ENCODE data around the gene CACNA1B. TPM values are rescaled to one million over a fixed set of nuclear protein-coding genes. Genes with fewer than 3 reads are reported as not detected.

Gene CACNA1B
- total RNA-seq, 1 experiment from 2014 or later: 1.7 TPM

GRCh38 chr9:138050472-138051330 lies 173.1 kb downstream of the CACNA1B start (continued):
- TF ChIP-seq, protein P1, sequence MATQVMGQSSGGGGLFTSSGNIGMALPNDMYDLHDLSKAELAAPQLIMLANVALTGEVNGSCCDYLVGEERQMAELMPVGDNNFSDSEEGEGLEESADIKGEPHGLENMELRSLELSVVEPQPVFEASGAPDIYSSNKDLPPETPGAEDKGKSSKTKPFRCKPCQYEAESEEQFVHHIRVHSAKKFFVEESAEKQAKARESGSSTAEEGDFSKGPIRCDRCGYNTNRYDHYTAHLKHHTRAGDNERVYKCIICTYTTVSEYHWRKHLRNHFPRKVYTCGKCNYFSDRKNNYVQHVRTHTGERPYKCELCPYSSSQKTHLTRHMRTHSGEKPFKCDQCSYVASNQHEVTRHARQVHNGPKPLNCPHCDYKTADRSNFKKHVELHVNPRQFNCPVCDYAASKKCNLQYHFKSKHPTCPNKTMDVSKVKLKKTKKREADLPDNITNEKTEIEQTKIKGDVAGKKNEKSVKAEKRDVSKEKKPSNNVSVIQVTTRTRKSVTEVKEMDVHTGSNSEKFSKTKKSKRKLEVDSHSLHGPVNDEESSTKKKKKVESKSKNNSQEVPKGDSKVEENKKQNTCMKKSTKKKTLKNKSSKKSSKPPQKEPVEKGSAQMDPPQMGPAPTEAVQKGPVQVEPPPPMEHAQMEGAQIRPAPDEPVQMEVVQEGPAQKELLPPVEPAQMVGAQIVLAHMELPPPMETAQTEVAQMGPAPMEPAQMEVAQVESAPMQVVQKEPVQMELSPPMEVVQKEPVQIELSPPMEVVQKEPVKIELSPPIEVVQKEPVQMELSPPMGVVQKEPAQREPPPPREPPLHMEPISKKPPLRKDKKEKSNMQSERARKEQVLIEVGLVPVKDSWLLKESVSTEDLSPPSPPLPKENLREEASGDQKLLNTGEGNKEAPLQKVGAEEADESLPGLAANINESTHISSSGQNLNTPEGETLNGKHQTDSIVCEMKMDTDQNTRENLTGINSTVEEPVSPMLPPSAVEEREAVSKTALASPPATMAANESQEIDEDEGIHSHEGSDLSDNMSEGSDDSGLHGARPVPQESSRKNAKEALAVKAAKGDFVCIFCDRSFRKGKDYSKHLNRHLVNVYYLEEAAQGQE (IDR thresholded peaks at IDR 0.05; ENCODE audit: low read depth): no peak
- TF ChIP-seq ZNF274 (IDR thresholded peaks at IDR 0.05; ENCODE audit: low read depth, low read length) (no peak), POLR2AphosphoS5 (IDR thresholded peaks at IDR 0.05; ENCODE audit: low read depth, low read length) (no peak), JUND (IDR thresholded peaks at IDR 0.05) (no peak)

GRCh38 chr9:138051586-138052321 lies 174.2 kb downstream of the CACNA1B start:
- ChIA-PET CTCF (no interaction called here), POLR2A (no interaction called here)

More at GRCh38 chr9:138051586-138052321, 174.2 kb downstream of the CACNA1B start:
- H3K9ac ChIP-seq (ENCODE audit: low read length): no peak overlapping the region
- no peak for DNase-seq (ENCODE audit: low read depth, low spot score)
- H2AFZ ChIP-seq (ENCODE audit: low read depth, low read length, poor library complexity, severe bottlenecking): no peak overlapping the region
- no peak overlapping the region for H3K27ac ChIP-seq (ENCODE audit: low read depth, low read length)
- no peak overlapping the region for H3K4me3 ChIP-seq (replicated peaks in 1 of 2; ENCODE audit: low read depth in 1 of 2, low read length in 2 of 2)
- no peak for TF ChIP-seq SRF (IDR thresholded peaks at IDR 0.05; ENCODE audit: low read depth)
- TF ChIP-seq POLR2AphosphoS5 (IDR thresholded peaks at IDR 0.05; ENCODE audit: low read depth, low read length): no peak
- TF ChIP-seq EGR1 (IDR thresholded peaks at IDR 0.05; ENCODE audit: low read depth): no peak
- TF ChIP-seq YY1 (IDR thresholded peaks at IDR 0.05; ENCODE audit: extremely low read depth, insufficient replicate concordance, low read depth, low read length): no peak
- no peak for TF ChIP-seq FOSL1 (IDR thresholded peaks at IDR 0.05; ENCODE audit: low read depth)
- TF ChIP-seq, protein P2, sequence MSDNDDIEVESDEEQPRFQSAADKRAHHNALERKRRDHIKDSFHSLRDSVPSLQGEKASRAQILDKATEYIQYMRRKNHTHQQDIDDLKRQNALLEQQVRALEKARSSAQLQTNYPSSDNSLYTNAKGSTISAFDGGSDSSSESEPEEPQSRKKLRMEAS (IDR thresholded peaks at IDR 0.05): no peak
- H3K36me3 ChIP-seq (ENCODE audit: control insufficient read depth in 1 of 2, insufficient read depth in 2 of 2, low read length in 2 of 2): no peaks in the 10 kb centered on the region
- H3K4me2 ChIP-seq (ENCODE audit: low read length): no peak overlapping the region
- peaks cover 0 to 7% of the 10 kb centered on the region in 2 experiments; a peak in 2 of 4 replicates for H3K4me1 ChIP-seq (ENCODE audit: control insufficient read depth in 1 of 2, insufficient read depth in 2 of 2, low read length in 2 of 2)
- H3K9me3 ChIP-seq (ENCODE audit: control insufficient read depth in 1 of 2, insufficient read depth in 1 of 2, low read depth in 1 of 2, low read length in 2 of 2): no peaks in the 10 kb centered on the region
- no peaks in the 10 kb centered on the region for H4K20me1 ChIP-seq (ENCODE audit: insufficient read depth)
- RAD21 ChIA-PET (ENCODE audit: low non-redundant PET in 1 of 2, low total read pairs in 2 of 2, uncharacterized antibody in 2 of 2, unreplicated experiment in 2 of 2): no interaction called here
- intact Hi-C loops (cut with micrococcal nuclease): no loop called here
- H3K9me2 ChIP-seq (ENCODE audit: insufficient read depth): no peaks in the 10 kb centered on the region
- BruUV-seq (replicated peaks): no TSS peak
- no peak for ATAC-seq
- no peaks in the 10 kb centered on the region for H3K27me3 ChIP-seq (ENCODE audit: insufficient read depth, low read length)
- no peaks in the 10 kb centered on the region for H3K79me2 ChIP-seq (ENCODE audit: insufficient read depth, low read length)
